Smooth muscle cell (in vitro differentiated cells): ENCODE data around the gene MRPL44. TPM values are rescaled to one million over a fixed set of nuclear protein-coding genes. Genes with fewer than 3 reads are reported as not detected.
A peak's percentile ranks its signal among the peaks of the same experiment; 100 is the strongest.
"Not testable (repeated sequence)": the region's sequence is repeated elsewhere in the genome, so short reads cannot be mapped to it uniquely, and the experiment has no call there.

Source experiments
- DNase-seq: peaks from one replicate; lab custom pipeline; 2025; ENCODE audit not compliant: unreplicated experiment; lab: John Stamatoyannopoulos, UW
- H2AFZ ChIP-seq: fragments of 200-600 bp; sonication (generic); 2 replicates; pipeline ENCODE4 v1.6.0; 2016; ENCODE audit warnings: antibody characterized with exemption, low read depth, mild to moderate bottlenecking
- H3F3A ChIP-seq: fragments of 200-600 bp; sonication (generic); 2 replicates; pipeline ENCODE4 v1.6.0; 2017; ENCODE audit warnings: antibody characterized with exemption, low read depth
- H3K27ac ChIP-seq: fragments of 200-600 bp; sonication (generic); 2 replicates; pipeline ENCODE4 v1.5.1; 2016; ENCODE audit warnings: low read depth, mild to moderate bottlenecking
- H3K27me3 ChIP-seq: fragments of 200-600 bp; sonication (generic); 2 replicates; pipeline ENCODE4 v1.6.1; 2016; ENCODE audit warnings: low read depth, mild to moderate bottlenecking
- H3K36me3 ChIP-seq: fragments of 200-600 bp; sonication (generic); 2 replicates; pipeline ENCODE4 v1.5.1; 2016; ENCODE audit warnings: low read depth
- H3K4me1 ChIP-seq: fragments of 200-600 bp; sonication (generic); 2 replicates; pipeline ENCODE4 v1.5.1; 2016; ENCODE audit warnings: low read depth
- H3K4me2 ChIP-seq: fragments of 200-600 bp; sonication (generic); 2 replicates; pipeline ENCODE4 v1.6.0; 2016; ENCODE audit warnings: mild to moderate bottlenecking
- H3K4me3 ChIP-seq: fragments of 200-600 bp; sonication (generic); 2 replicates; pipeline ENCODE4 v1.5.1; 2016; ENCODE audit warnings: mild to moderate bottlenecking
- H3K79me2 ChIP-seq: fragments of 200-600 bp; sonication (generic); 2 replicates; pipeline ENCODE4 v1.6.0; 2016; ENCODE audit warnings: low read depth, mild to moderate bottlenecking
- H3K9ac ChIP-seq: fragments of 200-600 bp; sonication (generic); 2 replicates; pipeline ENCODE4 v1.6.0; 2016; ENCODE audit warnings: low read depth
- H3K9me3 ChIP-seq: fragments of 200-600 bp; sonication (generic); replicated peaks from 2 replicates; pipeline ENCODE4 v1.5.1; 2016; ENCODE audit warnings: low read depth
- H4K20me1 ChIP-seq: fragments of 200-600 bp; sonication (generic); 2 replicates; pipeline ENCODE4 v1.6.0; 2016; ENCODE audit warnings: low read depth
- WGBS: methylation state at CpG from one replicate; pipeline ENCODE4 v1.1.7; 2016; ENCODE audit warnings: low lambda C conversion rate; 5-methylcytosine and 5-hydroxymethylcytosine counted together
- polyA plus RNA-seq: library from polyadenylated mRNA; unstranded; fragments of >200 nt; fragmentation: Nextera tagmentation; extraction: Ambion mirVana; gene quantifications from 2 replicates; pipeline ENCODE4 v1.2.1, GENCODE V29; 2016
- total RNA-seq: library from RNA; depleted of rRNA; stranded (reverse); fragments of >200 nt; gene quantifications from 2 replicates; pipeline ENCODE4 v1.2.3, GENCODE V29; 2014
- TF ChIP-seq, protein P1 (sequence below): fragments of 200-600 bp; sonication (generic); IDR thresholded peaks from 2 replicates; pipeline ENCODE4 v1.5.1; 2017; ENCODE audit warnings: borderline replicate concordance, mild to moderate bottlenecking, antibody characterized with exemption; ENCODE audit not compliant: insufficient read depth, poor library complexity, severe bottlenecking

MRPL44 gene
- total and polyA plus RNA-seq, 2 experiments from 2014 or later = 23.5 to 34.5 TPM

GRCh38 chr2:223935459-223936125, 21.7 kb upstream of the MRPL44 start:
- Histone ChIP-seq H3K27ac (no peak overlapping the region), H3K9me3 (no peaks in the 10 kb centered on the region), H3K4me2 (no peak overlapping the region), H2AFZ (no peak overlapping the region), H3K9ac (no peak overlapping the region), H3K79me2 (peaks cover 99% of the 10 kb centered on the region), H3K27me3 (no peaks in the 10 kb centered on the region), H3K4me1 (peaks cover 21% of the 10 kb centered on the region), H3F3A (no peaks in the 10 kb centered on the region), H3K36me3 (no peaks in the 10 kb centered on the region), H4K20me1 (peaks cover 94% of the 10 kb centered on the region), H3K4me3 (no peak overlapping the region)
- TF ChIP-seq, protein P1, sequence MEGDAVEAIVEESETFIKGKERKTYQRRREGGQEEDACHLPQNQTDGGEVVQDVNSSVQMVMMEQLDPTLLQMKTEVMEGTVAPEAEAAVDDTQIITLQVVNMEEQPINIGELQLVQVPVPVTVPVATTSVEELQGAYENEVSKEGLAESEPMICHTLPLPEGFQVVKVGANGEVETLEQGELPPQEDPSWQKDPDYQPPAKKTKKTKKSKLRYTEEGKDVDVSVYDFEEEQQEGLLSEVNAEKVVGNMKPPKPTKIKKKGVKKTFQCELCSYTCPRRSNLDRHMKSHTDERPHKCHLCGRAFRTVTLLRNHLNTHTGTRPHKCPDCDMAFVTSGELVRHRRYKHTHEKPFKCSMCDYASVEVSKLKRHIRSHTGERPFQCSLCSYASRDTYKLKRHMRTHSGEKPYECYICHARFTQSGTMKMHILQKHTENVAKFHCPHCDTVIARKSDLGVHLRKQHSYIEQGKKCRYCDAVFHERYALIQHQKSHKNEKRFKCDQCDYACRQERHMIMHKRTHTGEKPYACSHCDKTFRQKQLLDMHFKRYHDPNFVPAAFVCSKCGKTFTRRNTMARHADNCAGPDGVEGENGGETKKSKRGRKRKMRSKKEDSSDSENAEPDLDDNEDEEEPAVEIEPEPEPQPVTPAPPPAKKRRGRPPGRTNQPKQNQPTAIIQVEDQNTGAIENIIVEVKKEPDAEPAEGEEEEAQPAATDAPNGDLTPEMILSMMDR = no peak
- no peak for DNase-seq

DNA sequence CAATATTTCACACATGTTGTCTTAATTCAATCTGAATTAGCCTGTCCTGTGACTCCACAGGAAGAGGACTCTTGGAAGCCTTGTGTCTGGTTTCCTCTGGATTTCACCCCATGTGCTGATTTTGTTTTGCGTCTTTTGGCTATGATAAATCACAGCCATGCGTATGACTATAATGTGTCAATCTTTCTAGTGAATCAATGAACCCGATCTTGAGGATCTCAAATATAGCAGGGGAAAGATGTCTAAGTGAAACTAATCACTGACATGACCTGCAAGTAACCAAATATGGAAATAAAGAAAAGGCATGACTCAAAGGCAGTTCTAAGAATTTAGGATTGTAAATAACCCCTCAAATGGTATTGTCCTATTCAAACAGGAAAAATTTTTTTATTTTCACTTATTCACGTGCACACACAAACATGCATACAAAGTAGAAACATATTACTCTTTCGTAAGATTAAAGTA, 20.4 kb upstream of the MRPL44 start:
- no peak overlapping the region for H3K27ac ChIP-seq
- 78% methylated on average over 5 of the region's 5 CpGs for WGBS
- no peak overlapping the region for H3K9ac ChIP-seq
- no peak overlapping the region for H3K4me3 ChIP-seq
- H3F3A ChIP-seq = no peaks in the 10 kb centered on the region
- TF ChIP-seq, protein P1 = no peak
- H3K4me2 ChIP-seq = peak overlapping the region; percentile 39
- no peaks in the 10 kb centered on the region for H3K36me3 ChIP-seq
- no peak overlapping the region for H2AFZ ChIP-seq
- DNase-seq = no peak
- peaks cover 92% of the 10 kb centered on the region for H4K20me1 ChIP-seq
- H3K9me3 ChIP-seq = no peaks in the 10 kb centered on the region
- peaks cover 21% of the 10 kb centered on the region for H3K4me1 ChIP-seq
- H3K27me3 ChIP-seq = no peaks in the 10 kb centered on the region
- H3K79me2 ChIP-seq = peaks cover 99% of the 10 kb centered on the region

DNA sequence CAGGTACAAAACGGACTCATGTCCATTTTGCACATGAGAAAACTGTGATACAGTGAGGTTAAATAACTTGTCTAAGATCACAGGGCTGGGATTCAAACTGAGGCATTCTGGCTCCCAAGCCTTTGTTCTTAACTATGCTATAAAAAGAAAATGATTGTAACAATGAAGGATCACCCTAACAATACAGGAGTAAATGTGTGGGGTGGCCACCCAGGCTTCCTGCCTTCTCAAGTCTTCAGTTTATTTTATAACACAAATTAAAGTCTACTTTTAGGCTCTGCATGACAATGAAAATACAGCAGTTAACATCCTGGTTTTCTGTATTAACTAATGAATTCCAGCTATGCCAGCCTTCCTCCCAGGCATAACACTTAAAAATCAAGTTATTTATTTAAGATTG, 19.7 kb upstream of the MRPL44 start:
- H3K27me3 ChIP-seq = no peaks in the 10 kb centered on the region
- H3K9ac ChIP-seq = no peak overlapping the region
- H3K4me3 ChIP-seq = no peak overlapping the region
- DNase-seq = no peak
- no peak overlapping the region for H2AFZ ChIP-seq
- H3K4me2 ChIP-seq = peak overlapping the region; percentile 39
- peaks cover 89% of the 10 kb centered on the region for H4K20me1 ChIP-seq
- peaks cover 21% of the 10 kb centered on the region for H3K4me1 ChIP-seq
- no peak overlapping the region for H3K27ac ChIP-seq
- no peaks in the 10 kb centered on the region for H3F3A ChIP-seq
- TF ChIP-seq, protein P1 = no peak
- 3% methylated on average over 1 of the region's 1 CpG for WGBS
- H3K9me3 ChIP-seq = no peaks in the 10 kb centered on the region
- peaks cover 98% of the 10 kb centered on the region for H3K79me2 ChIP-seq
- H3K36me3 ChIP-seq = no peaks in the 10 kb centered on the region

DNA sequence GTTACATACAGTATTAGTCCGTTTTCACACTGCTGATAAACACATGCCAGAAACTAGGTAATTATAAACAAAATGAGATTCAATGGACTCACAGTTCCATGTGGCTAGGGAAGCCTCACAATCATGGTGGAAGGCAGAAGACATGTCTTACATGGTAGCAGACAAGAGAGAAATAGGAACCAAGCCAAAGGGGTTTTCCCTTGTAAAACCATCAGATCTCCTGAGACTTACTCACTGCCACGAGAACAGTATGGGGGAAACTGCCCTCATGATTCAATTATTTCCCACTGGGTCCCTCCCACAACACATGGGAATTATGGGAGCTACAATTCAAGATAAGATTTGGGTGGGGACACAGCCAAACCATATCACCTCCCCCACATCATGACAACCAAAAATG, 17.8 kb upstream of the MRPL44 start:
- H3K27me3 ChIP-seq, H3K9me3 ChIP-seq, H2AFZ ChIP-seq, H3K36me3 ChIP-seq, H3K27ac ChIP-seq, H3K4me3 ChIP-seq, H3K4me2 ChIP-seq, DNase-seq, H3K9ac ChIP-seq, H3F3A ChIP-seq: not testable (repeated sequence)
- H3K4me1 ChIP-seq = peaks cover 28% of the 10 kb centered on the region
- 67% methylated on average over 2 of the region's 2 CpGs for WGBS
- peaks cover 83% of the 10 kb centered on the region for H4K20me1 ChIP-seq
- peaks cover 87% of the 10 kb centered on the region for H3K79me2 ChIP-seq
